ENCODE results near the gene FLG.
"Not testable (repeated sequence)": the region's sequence is repeated elsewhere in the genome, so short reads cannot be mapped to it uniquely, and the experiment has no call there.

- TF ChIP-seq, protein P1, sequence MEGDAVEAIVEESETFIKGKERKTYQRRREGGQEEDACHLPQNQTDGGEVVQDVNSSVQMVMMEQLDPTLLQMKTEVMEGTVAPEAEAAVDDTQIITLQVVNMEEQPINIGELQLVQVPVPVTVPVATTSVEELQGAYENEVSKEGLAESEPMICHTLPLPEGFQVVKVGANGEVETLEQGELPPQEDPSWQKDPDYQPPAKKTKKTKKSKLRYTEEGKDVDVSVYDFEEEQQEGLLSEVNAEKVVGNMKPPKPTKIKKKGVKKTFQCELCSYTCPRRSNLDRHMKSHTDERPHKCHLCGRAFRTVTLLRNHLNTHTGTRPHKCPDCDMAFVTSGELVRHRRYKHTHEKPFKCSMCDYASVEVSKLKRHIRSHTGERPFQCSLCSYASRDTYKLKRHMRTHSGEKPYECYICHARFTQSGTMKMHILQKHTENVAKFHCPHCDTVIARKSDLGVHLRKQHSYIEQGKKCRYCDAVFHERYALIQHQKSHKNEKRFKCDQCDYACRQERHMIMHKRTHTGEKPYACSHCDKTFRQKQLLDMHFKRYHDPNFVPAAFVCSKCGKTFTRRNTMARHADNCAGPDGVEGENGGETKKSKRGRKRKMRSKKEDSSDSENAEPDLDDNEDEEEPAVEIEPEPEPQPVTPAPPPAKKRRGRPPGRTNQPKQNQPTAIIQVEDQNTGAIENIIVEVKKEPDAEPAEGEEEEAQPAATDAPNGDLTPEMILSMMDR (IDR thresholded peaks at IDR 0.05; ENCODE audit: low read length) = not testable (repeated sequence)
- TF ChIP-seq EZH2 (optimal IDR thresholded peaks at IDR 0.05; ENCODE audit: low read depth, low read length); EZH2phosphoT487 (IDR thresholded peaks at IDR 0.05; ENCODE audit: low read length): not testable (repeated sequence)
These were observed 18.9 kb downstream of the FLG start for GRCh38 chr1:152306123-152306522.
